NCI-H510A treated with DMSO at 0.1 percent for 48 hours (cell line): ENCODE results near the gene GEMIN5.

Source experiments
- DNase-seq: peaks from one replicate; lab custom pipeline; 2025; lab: John Stamatoyannopoulos, UW

GEMIN5 gene

DNA sequence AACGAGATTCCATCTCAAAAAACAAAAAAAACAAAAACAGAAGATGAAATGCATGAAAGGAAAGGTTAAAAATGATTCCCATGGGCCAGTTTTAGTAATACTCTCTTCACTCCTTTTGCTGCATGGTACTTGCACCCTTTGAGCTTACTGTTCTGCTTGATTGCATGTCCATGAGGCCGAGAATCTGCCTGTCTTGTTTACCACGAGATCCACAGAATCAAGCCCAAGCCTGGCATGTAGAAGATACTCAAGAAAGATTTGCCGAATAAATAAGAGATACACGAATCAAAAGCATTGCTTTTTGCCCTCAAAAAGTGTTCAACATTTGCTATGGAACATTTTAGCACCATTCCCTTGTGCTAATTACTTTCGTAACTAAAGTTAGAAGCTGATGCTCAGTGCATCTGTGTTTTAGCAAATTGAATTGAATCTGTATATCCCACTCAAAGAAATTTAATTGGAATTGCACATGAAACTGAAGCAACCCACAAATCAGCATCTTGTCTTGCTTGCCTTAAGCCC is 88.7 kb downstream of the GEMIN5 start:
- no peak for DNase-seq

DNA sequence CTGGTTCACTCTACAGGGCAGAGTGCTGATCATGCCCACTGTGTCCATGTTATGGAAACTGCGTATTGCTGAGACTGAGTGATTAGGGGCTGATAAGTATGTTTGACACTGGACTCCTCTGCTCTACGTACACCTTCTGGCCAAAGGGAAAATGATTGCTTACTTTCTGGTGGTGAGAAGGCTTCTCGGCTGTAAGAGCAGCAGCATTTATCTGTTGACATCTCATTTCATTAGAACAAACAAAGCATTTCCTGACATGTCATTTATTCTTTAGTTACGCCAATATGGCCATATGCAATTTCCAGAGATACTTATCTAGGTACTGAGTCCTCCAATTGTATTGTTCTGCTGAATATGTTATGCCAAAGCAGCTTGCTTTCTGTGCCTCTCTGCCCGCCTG is 93.2 kb downstream of the GEMIN5 start:
- peak; percentile 27 for DNase-seq

DNA sequence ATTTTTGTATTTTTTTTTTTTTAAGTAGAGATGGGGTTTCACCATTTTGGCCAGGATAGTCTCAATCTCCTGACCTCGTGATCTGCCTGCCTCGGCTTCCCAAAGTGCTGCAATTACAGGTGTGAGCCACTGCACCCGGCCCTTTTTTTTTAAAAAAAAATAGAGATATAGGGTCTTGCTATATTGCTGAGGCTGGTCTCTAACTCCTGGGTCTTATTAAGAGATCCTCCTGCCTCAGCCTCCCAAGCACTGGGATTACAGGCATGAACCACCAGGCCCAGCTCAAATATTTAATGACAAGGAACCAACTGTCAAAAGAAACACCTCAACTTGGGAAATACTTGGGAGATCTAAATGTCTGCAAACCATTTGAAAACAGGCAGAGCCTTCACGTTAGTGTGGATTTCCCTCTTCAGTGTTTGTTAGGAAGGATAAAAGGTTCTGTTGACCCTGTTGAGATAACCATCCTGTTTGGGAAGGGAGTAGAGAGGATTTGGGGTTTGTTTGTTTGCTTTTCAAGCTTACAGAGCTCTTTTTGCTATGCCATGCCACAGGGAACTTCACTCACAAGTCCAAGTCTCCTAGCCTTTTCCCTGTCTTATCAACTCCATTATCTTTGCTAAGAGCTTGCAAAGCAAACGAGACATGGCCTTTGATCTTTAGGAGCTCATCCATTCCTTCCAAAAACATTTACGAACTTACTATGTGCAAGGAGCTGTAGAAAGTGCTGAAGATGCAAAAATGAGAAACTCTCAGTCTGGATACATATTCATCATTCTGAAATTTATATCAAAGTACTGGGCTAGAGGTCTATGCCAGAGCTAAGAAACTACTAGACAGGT is 95.1 kb downstream of the GEMIN5 start:
- DNase-seq, result no peak

DNA sequence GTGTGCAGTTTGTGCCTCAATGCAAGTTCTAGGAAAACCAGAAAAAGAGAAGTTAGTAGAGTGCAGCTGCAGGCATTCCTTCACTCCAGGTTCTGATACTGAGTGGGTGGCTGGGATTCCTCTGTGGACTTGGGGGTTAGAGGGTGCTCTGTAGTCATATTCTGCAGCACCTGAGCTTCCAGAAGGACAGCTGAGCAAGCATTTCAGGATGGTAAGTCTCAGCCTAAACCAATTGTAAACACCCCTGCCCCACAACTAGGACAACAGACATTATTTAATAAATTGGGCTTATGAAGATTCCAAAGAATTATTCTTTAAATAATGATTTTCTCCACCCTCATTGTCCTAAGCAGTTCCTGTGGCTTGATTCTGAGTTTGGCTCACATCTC is 96.7 kb downstream of the GEMIN5 start:
- no peak for DNase-seq

DNA sequence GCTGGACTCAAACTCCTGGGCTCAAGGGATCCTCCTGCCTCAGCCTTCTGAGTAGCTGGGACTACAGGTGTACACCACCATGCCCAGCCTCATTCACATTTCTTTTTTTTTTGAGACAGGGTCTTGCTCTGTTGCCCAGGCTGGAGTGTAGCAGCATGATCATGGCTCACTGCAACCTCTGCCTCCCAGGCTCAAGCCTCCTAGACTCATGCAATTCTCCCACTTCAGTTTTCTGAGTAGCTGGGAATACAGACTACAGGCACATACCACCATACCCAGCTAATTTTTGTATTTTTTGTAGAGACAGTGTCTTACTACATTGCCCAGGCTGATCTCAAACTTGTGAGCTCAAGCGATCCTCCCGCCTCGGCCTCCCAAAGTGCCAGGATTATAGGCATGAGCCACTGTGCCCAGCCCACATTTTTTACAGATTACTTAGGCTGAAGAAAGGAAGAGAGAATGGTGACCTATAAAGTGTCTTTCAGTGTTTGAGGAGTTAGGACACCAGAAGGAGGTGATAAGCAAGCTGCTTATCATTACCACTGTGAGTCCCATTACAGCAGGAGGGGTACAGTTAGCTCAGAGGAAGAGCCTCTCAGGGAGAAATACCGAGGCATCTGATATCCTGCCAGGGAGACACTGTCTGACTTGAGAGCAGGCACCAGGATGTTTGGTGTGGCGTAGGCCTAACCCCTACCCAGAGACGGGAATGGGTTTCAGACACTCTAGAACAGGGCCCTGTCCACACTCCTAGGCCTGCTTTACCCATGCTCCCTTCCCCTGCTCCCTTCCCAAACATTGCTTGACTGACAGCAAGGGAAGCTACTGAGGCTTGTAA is 97.4 kb downstream of the GEMIN5 start:
- DNase-seq, result no peak
